Panc1 (cell line): ENCODE measurements around the gene CHMP1A.

Experiments used
- SIN3A ChIP-seq: IDR thresholded peaks from 2 replicates; pipeline ENCODE4 v1.6.1; 2012; ENCODE audit warnings: low read depth, mild to moderate bottlenecking, low read length, moderate library complexity, borderline replicate concordance; ENCODE audit not compliant: insufficient read depth
- TF ChIP-seq, protein P1 (sequence below), 2 experiments: IDR thresholded peaks; 2 replicates each; pipeline ENCODE4 v1.6.1; 2011 to 2012; ENCODE audit warnings: low read depth in 2 of 2, control low read depth in 1 of 2, low read length in 1 of 2, mild to moderate bottlenecking in 1 of 2, moderate library complexity in 1 of 2; ENCODE audit not compliant: insufficient read depth in 1 of 2
- TF ChIP-seq, protein P2 (sequence below): fragments of 450-650 bp; IDR thresholded peaks from 2 replicates; pipeline ENCODE4 v1.5.1; 2017; ENCODE audit warnings: mild to moderate bottlenecking

GRCh38 chr16:89598199-89598598, 59.3 kb downstream of the CHMP1A start:
- TF ChIP-seq, protein P1, sequence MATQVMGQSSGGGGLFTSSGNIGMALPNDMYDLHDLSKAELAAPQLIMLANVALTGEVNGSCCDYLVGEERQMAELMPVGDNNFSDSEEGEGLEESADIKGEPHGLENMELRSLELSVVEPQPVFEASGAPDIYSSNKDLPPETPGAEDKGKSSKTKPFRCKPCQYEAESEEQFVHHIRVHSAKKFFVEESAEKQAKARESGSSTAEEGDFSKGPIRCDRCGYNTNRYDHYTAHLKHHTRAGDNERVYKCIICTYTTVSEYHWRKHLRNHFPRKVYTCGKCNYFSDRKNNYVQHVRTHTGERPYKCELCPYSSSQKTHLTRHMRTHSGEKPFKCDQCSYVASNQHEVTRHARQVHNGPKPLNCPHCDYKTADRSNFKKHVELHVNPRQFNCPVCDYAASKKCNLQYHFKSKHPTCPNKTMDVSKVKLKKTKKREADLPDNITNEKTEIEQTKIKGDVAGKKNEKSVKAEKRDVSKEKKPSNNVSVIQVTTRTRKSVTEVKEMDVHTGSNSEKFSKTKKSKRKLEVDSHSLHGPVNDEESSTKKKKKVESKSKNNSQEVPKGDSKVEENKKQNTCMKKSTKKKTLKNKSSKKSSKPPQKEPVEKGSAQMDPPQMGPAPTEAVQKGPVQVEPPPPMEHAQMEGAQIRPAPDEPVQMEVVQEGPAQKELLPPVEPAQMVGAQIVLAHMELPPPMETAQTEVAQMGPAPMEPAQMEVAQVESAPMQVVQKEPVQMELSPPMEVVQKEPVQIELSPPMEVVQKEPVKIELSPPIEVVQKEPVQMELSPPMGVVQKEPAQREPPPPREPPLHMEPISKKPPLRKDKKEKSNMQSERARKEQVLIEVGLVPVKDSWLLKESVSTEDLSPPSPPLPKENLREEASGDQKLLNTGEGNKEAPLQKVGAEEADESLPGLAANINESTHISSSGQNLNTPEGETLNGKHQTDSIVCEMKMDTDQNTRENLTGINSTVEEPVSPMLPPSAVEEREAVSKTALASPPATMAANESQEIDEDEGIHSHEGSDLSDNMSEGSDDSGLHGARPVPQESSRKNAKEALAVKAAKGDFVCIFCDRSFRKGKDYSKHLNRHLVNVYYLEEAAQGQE (IDR thresholded peaks at IDR 0.05; ENCODE audit: insufficient read depth in 1 of 2, low read depth in 2 of 2, low read length in 1 of 2), result no peak
- TF ChIP-seq, protein P2, sequence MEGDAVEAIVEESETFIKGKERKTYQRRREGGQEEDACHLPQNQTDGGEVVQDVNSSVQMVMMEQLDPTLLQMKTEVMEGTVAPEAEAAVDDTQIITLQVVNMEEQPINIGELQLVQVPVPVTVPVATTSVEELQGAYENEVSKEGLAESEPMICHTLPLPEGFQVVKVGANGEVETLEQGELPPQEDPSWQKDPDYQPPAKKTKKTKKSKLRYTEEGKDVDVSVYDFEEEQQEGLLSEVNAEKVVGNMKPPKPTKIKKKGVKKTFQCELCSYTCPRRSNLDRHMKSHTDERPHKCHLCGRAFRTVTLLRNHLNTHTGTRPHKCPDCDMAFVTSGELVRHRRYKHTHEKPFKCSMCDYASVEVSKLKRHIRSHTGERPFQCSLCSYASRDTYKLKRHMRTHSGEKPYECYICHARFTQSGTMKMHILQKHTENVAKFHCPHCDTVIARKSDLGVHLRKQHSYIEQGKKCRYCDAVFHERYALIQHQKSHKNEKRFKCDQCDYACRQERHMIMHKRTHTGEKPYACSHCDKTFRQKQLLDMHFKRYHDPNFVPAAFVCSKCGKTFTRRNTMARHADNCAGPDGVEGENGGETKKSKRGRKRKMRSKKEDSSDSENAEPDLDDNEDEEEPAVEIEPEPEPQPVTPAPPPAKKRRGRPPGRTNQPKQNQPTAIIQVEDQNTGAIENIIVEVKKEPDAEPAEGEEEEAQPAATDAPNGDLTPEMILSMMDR, result no peak
- no peak for TF ChIP-seq SIN3A
